ENCODE data around the gene ABCA7. TPM values are rescaled to one million over a fixed set of nuclear protein-coding genes. Genes with fewer than 3 reads are reported as not detected.

ABCA7 gene
- total and polyA plus RNA-seq, 2 of the 8 experiments (the other 6 are each of a cell fraction or from before 2014, with no cell fraction given), result 10.4 to 25.6 TPM

DNA sequence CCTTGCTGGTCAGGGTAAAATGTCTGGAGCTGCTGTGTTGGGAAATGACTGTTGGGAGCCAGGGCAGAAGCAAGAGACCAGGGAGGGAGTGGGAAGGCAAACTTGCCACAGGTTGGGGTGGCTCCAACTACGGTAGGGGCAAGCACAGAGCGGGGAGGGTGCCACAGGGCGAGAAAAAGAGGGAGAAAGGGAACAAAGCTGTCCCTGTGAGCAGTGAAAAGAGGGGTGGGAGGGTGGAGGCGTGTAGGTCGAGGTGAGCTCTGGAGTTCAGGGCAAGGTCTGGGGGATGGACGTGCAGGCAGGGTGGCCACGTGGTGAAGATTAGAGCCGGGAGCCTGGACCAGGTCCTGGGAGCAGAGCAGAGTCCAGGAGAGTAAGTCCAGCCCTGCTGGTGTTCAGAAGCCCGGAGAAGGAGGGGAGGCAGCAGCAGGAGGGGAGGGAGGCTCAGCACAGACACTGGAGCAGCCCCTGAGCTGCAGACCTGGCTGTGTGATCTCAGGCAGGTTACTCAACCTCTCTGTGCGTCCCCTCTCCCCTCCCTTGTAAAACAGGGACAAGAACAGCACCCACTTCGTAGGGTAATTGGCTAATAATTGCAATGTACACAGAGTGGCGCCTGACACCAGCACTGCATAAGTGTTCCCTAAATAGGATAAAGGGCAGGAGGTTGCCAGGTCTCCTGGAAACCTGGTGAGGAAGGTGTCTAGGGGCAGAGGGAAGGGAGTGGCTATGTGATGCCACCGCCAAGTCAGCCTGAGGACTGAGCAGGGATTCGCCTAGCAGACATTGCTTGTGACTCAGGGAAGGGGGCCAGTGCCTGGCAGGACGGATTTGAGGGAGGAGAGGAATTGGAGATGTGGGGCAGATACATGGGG lies 58.5 kb downstream of the ABCA7 start:
- no peak overlapping the region for H4K8ac ChIP-seq (ENCODE audit: extremely low read depth, insufficient read depth, low read length)
- H3K79me1 ChIP-seq (ENCODE audit: low read depth, low read length), result peaks cover 11% of the 10 kb centered on the region; the same call in 1 of the 2 replicates
- DNase-seq (ENCODE audit: low read depth in 1 of 2, low spot score in 2 of 2) (no peak), FAIRE-seq (no peak)
- H4K5ac ChIP-seq (ENCODE audit: insufficient read length, low read depth, low read length), result no peak overlapping the region
- H3K4me3 ChIP-seq (ENCODE audit: extremely low read depth in 1 of 4, insufficient read depth in 2 of 4, low read depth in 3 of 4, low read length in 4 of 4), result no peak overlapping the region
- H3K23ac ChIP-seq (ENCODE audit: insufficient read length), result no peak overlapping the region
- 81% methylated on average over 15 of the region's 15 CpGs; no CpG with 5 or more reads in 1 of the 2 experiments for WGBS, 2 experiments (ENCODE audit: extremely low coverage in 1 of 2, insufficient coverage in 1 of 2, insufficient read length in 1 of 2, insufficient replicate concordance in 2 of 2, low coverage in 1 of 2, low lambda C conversion rate in 2 of 2, missing lambda C conversion rate in 1 of 2)
- peak overlapping the region; percentile 72; the same call in 1 of the 2 replicates for H2BK20ac ChIP-seq (ENCODE audit: low read length)
- H2BK12ac ChIP-seq (ENCODE audit: low read depth, low read length), result 0 out of 2 replicates have a peak overlapping the region, but pooled peaks have one; percentile 60
- peaks cover 0 to 4% (median 1%) of the 10 kb centered on the region in 4 experiments; a peak in 2 of 8 replicates for H3K36me3 ChIP-seq (ENCODE audit: control insufficient read depth in 2 of 4, insufficient read depth in 4 of 4, low read length in 3 of 4)
- peak overlapping the region; percentile 86; the same call in 1 of the 2 replicates for H2AK5ac ChIP-seq (ENCODE audit: low read depth, low read length)
- no peaks in the 10 kb centered on the region for H3K9me3 ChIP-seq (ENCODE audit: insufficient read depth in 2 of 2, low read depth in 1 of 2, low read length in 1 of 2)
- no peak overlapping the region for H3K27ac ChIP-seq (ENCODE audit: low read depth, low read length)
- H3K18ac ChIP-seq (ENCODE audit: extremely low read depth, low read length), result no peak overlapping the region
- peak overlapping the region; percentile 61 for H2BK15ac ChIP-seq (ENCODE audit: low read length)
- H3K9ac ChIP-seq (replicated peaks in 1 of 4; ENCODE audit: extremely low read depth in 1 of 4, low read depth in 3 of 4, low read length in 3 of 4), result no peak overlapping the region; a peak in 1 of 7 replicates
- ChIA-PET CTCF (ENCODE audit: partially characterized antibody) (interaction anchor here (0.9 to 1.8 kb wide), 4 partner anchors 8 to 33 kb away, joined by 3 to 6 read pairs (median 5); no protein-coding TSS in a partner anchor), POLR2A (ENCODE audit: partially characterized antibody) (interaction anchor here (0.6 to 3.0 kb wide), 9 partner anchors 10 to 171 kb away, joined by 3 to 13 read pairs (median 5); partner anchors contain the start of gene CIRBP)
- 0 out of 2 replicates have a peak overlapping the region, but pooled peaks have one; percentile 24 for H2BK5ac ChIP-seq (ENCODE audit: low read depth, low read length)
- no peak overlapping the region for H2AFZ ChIP-seq (ENCODE audit: low read length)
- 0 out of 7 replicates have a peak, but pooled peaks cover 0 to 2% (median 0%) of the 10 kb centered on the region in 4 experiments for H3K27me3 ChIP-seq (replicated peaks in 1 of 4; ENCODE audit: control insufficient read depth in 3 of 4, extremely low read depth in 1 of 4, insufficient read depth in 3 of 4, low read length in 3 of 4)
- peak overlapping the region; percentile 13 for H3K4ac ChIP-seq (replicated peaks; ENCODE audit: insufficient read length, low read depth, low read length)
- no peak overlapping the region for H3K14ac ChIP-seq (ENCODE audit: insufficient read length)
- peaks cover 5% of the 10 kb centered on the region for H3K23me2 ChIP-seq (ENCODE audit: low read depth, low read length)
- H4K20me1 ChIP-seq (replicated peaks in 1 of 2; ENCODE audit: control insufficient read depth in 1 of 2, insufficient read depth in 2 of 2, low read length in 2 of 2), result peaks cover 8 to 9% of the 10 kb centered on the region in 2 experiments
- no peak overlapping the region for H2BK120ac ChIP-seq (replicated peaks; ENCODE audit: low read depth, low read length)
- H3K56ac ChIP-seq (replicated peaks; ENCODE audit: insufficient read length, low read depth, low read length), result no peak overlapping the region
- H4K91ac ChIP-seq (replicated peaks; ENCODE audit: insufficient read length, low read length), result peak overlapping the region; percentile 7
- no peak overlapping the region for H3K4me2 ChIP-seq (ENCODE audit: insufficient read depth in 1 of 2, low read depth in 2 of 2, low read length in 2 of 2)
- H3K79me2 ChIP-seq (ENCODE audit: control insufficient read depth in 1 of 2, insufficient read depth in 2 of 2, low read length in 2 of 2), result peaks cover 8 to 16% of the 10 kb centered on the region in 2 experiments
- H3K4me1 ChIP-seq (replicated peaks in 1 of 4; ENCODE audit: control insufficient read depth in 3 of 4, insufficient read depth in 4 of 4, low read length in 3 of 4), result peaks cover 4 to 21% (median 9%) of the 10 kb centered on the region in 4 experiments
- TF ChIP-seq CHD2 (IDR thresholded peaks at IDR 0.05; ENCODE audit: low read length) (no peak), MAFK (IDR thresholded peaks at IDR 0.05; ENCODE audit: low read depth, low read length) (no peak), CREB1 (IDR thresholded peaks at IDR 0.05) (no peak), CBX5 (IDR thresholded peaks at IDR 0.05; ENCODE audit: low read depth, low read length) (no peak), NANOG (IDR thresholded peaks at IDR 0.05; ENCODE audit: insufficient read depth, low read depth, low read length, poor library complexity, severe bottlenecking) (no peak), KDM5A (IDR thresholded peaks at IDR 0.05; ENCODE audit: low read length) (no peak), EZH2 (IDR thresholded peaks at IDR 0.05; ENCODE audit: low read depth, low read length, severe bottlenecking) (no peak), ZNF274 (IDR thresholded peaks at IDR 0.05; ENCODE audit: borderline replicate concordance, extremely low read depth, low read length) (no peak), SP4 (IDR thresholded peaks at IDR 0.05; ENCODE audit: low read length) (no peak), SRF (IDR thresholded peaks at IDR 0.05; ENCODE audit: low read depth, low read length) (no peak)
- TF ChIP-seq, protein P1, sequence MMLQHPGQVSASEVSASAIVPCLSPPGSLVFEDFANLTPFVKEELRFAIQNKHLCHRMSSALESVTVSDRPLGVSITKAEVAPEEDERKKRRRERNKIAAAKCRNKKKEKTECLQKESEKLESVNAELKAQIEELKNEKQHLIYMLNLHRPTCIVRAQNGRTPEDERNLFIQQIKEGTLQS (IDR thresholded peaks at IDR 0.05; ENCODE audit: insufficient read depth, low read depth, low read length), result no peak
